ENCODE measurements around the gene NACAD.

Gene NACAD

DNA sequence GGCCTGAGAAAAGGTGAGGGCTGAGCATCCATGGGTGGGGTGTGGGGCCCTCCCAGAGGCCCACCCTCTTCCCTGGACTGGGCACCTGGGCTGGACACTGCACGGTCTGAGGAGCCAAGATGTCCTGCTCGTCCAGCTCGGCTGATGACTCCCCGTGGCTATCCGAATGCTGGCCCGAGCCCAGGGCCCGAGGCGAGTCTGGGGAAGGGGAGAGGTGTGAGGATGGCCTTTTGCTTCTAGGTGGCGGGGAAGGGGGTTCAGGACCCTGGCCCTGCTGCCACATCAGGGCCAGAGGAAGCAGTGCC is 7.1 kb downstream of the NACAD start:
- H3K4me3 ChIP-seq (ENCODE audit: low read depth in 1 of 2, low read length in 1 of 2), result no peak overlapping the region
- peaks cover 14% of the 10 kb centered on the region for H3K36me3 ChIP-seq
- no peaks in the 10 kb centered on the region for H3K9me3 ChIP-seq
- no peak for TF ChIP-seq CTCF (IDR thresholded peaks at IDR 0.05)
- H3K27ac ChIP-seq, result no peak overlapping the region
- H3K27me3 ChIP-seq, result peaks cover 8% of the 10 kb centered on the region
- no peaks in the 10 kb centered on the region for H3K4me1 ChIP-seq (ENCODE audit: control insufficient read depth in 1 of 2, insufficient read depth in 1 of 2, low read depth in 1 of 2, low read length in 1 of 2)

DNA sequence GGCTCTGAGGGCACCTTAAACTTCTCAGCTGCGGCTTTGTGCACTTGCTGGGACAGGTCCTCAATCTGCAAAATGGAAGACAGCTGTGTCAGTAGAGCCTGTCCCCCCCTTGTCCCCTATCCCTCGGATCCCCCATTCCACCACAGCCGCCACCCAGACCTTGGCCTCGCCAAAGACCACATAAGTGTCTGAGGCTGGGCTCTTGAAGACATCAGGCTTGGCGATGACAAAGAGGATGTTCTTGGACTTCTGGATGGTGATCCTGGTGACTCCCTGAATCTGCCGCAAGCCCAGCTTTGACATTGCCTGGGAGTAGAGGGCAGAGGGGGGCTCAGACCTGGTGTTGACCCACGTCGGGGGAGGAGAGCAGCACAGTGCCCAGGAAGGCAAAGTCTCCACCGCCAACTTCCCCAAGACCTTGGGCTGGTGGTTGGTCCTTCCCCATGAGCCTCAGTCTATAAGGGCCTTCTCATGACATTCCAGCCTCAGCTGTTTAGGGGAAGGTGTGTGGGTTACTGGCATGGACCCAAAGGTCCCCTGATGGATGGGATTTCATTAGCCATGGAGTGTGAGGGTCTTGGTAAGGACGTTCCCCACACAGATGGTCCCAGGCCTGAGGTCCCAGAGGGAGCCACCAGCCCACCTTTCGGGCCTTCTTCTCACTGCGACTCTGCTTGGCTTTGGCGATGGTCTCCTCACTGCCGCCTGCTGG is 7.7 kb downstream of the NACAD start:
- TF ChIP-seq CTCF (IDR thresholded peaks at IDR 0.05), result no peak
- H3K4me1 ChIP-seq (ENCODE audit: control insufficient read depth in 1 of 2, insufficient read depth in 1 of 2, low read depth in 1 of 2, low read length in 1 of 2), result no peaks in the 10 kb centered on the region
- H3K4me3 ChIP-seq (ENCODE audit: low read depth in 1 of 2, low read length in 1 of 2), result no peak overlapping the region
- H3K36me3 ChIP-seq, result peaks cover 19% of the 10 kb centered on the region
- peaks cover 3% of the 10 kb centered on the region for H3K27me3 ChIP-seq
- no peaks in the 10 kb centered on the region for H3K9me3 ChIP-seq
- H3K27ac ChIP-seq, result peak overlapping the region; percentile 41

DNA sequence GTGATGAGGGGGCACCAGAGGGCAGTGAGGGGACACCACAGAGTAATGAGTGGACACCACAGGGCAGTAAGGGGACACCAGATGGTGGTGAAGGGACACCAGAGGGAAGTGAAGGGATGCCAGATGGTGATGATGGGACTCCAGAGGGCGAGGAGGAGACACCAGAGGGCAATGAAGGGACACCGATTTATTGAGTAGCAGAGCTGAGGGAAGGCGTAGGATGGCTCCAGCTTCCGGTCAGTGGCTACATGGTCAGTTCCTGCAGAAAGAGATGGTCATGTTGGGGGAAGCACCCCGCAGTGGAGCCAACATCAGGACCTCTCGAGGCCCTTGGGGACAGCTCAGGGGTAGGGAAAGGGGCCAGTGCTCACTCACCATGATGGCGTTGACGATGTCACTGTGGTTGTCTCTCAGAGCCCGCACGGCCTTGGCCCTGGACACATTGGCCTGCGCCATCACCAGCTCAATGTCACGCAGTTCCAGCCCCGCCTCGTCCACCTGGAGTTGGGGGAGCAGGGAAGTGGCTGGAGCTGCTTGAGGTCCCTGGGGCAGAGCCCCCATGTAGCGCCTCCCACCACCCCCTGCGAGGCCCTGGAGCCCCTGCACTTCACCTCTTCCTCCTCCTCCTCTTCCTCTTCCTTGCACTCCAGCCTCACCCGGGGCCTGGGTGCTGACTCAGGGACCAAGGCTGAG is 8.4 kb downstream of the NACAD start:
- Histone ChIP-seq H3K4me3 (ENCODE audit: low read depth in 1 of 2, low read length in 1 of 2) (no peak overlapping the region), H3K27ac (peak overlapping the region; percentile 41), H3K4me1 (ENCODE audit: control insufficient read depth in 1 of 2, insufficient read depth in 1 of 2, low read depth in 1 of 2, low read length in 1 of 2) (no peaks in the 10 kb centered on the region), H3K9me3 (no peaks in the 10 kb centered on the region), H3K27me3 (no peaks in the 10 kb centered on the region), H3K36me3 (peaks cover 26% of the 10 kb centered on the region)
- no peak for TF ChIP-seq CTCF (IDR thresholded peaks at IDR 0.05)

- TF ChIP-seq CTCF (IDR thresholded peaks at IDR 0.05), result no peak
- Histone ChIP-seq H3K27ac (no peak overlapping the region), H3K36me3 (peaks cover 48% of the 10 kb centered on the region), H3K4me1 (ENCODE audit: control insufficient read depth in 1 of 2, insufficient read depth in 1 of 2, low read depth in 1 of 2, low read length in 1 of 2) (no peaks in the 10 kb centered on the region), H3K9me3 (no peaks in the 10 kb centered on the region), H3K4me3 (ENCODE audit: low read depth in 1 of 2, low read length in 1 of 2) (no peak overlapping the region), H3K27me3 (no peaks in the 10 kb centered on the region)
These were observed 10.6 kb downstream of the NACAD start for GRCh38 chr7:45078125-45078681.

DNA sequence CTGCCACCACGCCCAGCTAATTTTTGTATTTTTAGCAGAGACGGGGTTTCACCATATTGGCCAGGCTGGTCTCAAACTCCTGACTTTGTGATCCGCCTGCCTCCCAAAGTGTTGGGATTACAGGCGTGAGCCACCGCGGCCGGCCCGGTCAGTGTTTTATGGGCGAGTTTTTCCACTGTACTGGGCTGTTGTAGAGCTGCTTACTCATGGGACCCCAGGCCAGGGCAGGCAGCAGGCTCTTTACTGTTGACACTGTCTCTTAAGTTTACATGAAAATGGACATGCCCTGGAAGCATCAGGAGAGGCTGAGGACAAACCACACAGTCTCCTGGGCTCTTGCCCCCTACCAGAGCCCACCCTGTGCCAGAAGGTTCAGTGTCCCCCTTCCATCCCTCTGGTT is 11.2 kb downstream of the NACAD start:
- Histone ChIP-seq H3K27ac (no peak overlapping the region), H3K4me3 (ENCODE audit: low read depth in 1 of 2, low read length in 1 of 2) (no peak overlapping the region), H3K9me3 (no peaks in the 10 kb centered on the region), H3K27me3 (no peaks in the 10 kb centered on the region), H3K4me1 (ENCODE audit: control insufficient read depth in 1 of 2, insufficient read depth in 1 of 2, low read depth in 1 of 2, low read length in 1 of 2) (peaks cover 0 to 2% of the 10 kb centered on the region in 2 experiments), H3K36me3 (peaks cover 55% of the 10 kb centered on the region)
- no peak for TF ChIP-seq CTCF (IDR thresholded peaks at IDR 0.05)
